Testis (tissue), 3 donors: Measurements from ENCODE around the gene TTBK2. TPM values are rescaled to one million over a fixed set of nuclear protein-coding genes. Genes with fewer than 3 reads are reported as not detected.

ENCODE experiments used
- DNase-seq: peaks from one replicate; pipeline ENCODE4 v3.0.0-alpha.2; 2019
- H3K27ac ChIP-seq, 2 donors: fragments of 200-600 bp; sonication (generic); one replicate each; pipeline ENCODE4 v1.5.1; 2019
- H3K27me3 ChIP-seq: fragments of 200-600 bp; sonication (generic); one replicate; pipeline ENCODE4 v1.5.1; 2019
- H3K36me3 ChIP-seq: fragments of 200-600 bp; sonication (generic); one replicate; pipeline ENCODE4 v1.5.1; 2017; ENCODE audit warnings: low read depth; ENCODE audit errors: missing control alignments
- H3K4me1 ChIP-seq: fragments of 200-600 bp; sonication (generic); one replicate; pipeline ENCODE4 v1.5.1; 2019
- H3K4me3 ChIP-seq, 2 donors: fragments of 200-600 bp; sonication (generic); one replicate each; pipeline ENCODE4 v1.5.1; 2017 to 2019
- H3K9me3 ChIP-seq: fragments of 200-600 bp; sonication (generic); one replicate; pipeline ENCODE4 v1.5.1; 2017
- POLR2A ChIP-seq: fragments of 450-650 bp; IDR thresholded peaks from one replicate; pipeline ENCODE4 v1.6.1; 2017; ENCODE audit warnings: antibody characterized with exemption, mild to moderate bottlenecking, moderate library complexity
- WGBS, 2 donors: methylation state at CpG; one replicate each; pipeline ENCODE4 v1.1.5; 2018; 5-methylcytosine and 5-hydroxymethylcytosine counted together
- intact Hi-C: fragments of 100-400 bp; cut with DNase I; formaldehyde crosslinking; loops from one replicate; pipeline ENCODE4 v1.15.1; 2023; ENCODE audit warnings: low total_unique reads
- polyA plus RNA-seq: library from polyadenylated mRNA; stranded (reverse); fragments of 350-450 nt; fragmentation: Illumina TruSeq; extraction: RNeasy Lipid Tissue Mini Kit (QIAGEN cat#74804); gene quantifications from one replicate; pipeline ENCODE4 v1.2.3, GENCODE V29; 2014; ENCODE audit warnings: low read depth, low replicate concordance; ENCODE audit not compliant: insufficient read depth
- total RNA-seq, 2 donors: library from RNA; depleted of rRNA; stranded (reverse); fragments of >200 nt; gene quantifications; one replicate each; pipeline ENCODE4 v1.2.3, GENCODE V29; 2016
- TF ChIP-seq, protein P1 (sequence below), 3 experiments: fragments of 450-650 bp in 2 of 3; fragments of 200-600 bp in 1 of 3; sonication (generic) in 1 of 3; IDR thresholded peaks; one replicate each; pipeline ENCODE4 v1.5.1; 2016 to 2019; ENCODE audit warnings: antibody characterized with exemption in 3 of 3, mild to moderate bottlenecking in 2 of 3, moderate library complexity in 1 of 3

TTBK2 gene
- total and polyA plus RNA-seq, 3 donors from 2014 or later = 37.0 to 80.8 (median 53.7) TPM

DNA sequence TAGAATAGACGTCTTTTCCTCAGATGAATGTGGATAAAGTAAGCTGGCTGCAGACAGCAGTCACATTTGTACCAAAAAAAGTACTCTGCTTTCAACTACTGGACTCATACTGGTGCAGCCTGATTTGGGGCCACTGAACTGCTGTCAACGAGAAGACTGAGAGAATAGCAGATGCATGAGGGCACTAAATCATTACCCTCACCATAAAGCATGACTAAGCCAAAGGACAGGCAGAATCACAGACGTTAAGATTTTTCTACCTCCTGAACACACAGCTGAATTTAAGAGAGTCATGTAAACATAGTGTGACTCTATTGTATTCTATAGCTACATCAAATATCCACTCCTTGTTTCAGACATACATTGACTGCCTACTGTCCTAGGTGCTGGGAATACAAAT, 115.8 kb downstream of the TTBK2 start:
- intact Hi-C loops = no loop called here
- no peaks in the 10 kb centered on the region for H3K4me1 ChIP-seq
- no peaks in the 10 kb centered on the region for H3K36me3 ChIP-seq
- WGBS, 2 donors = 75 to 77% methylated on average over 3 of the region's 3 CpGs
- no peak for DNase-seq
- no peaks in the 10 kb centered on the region for H3K27me3 ChIP-seq
- no peak for TF ChIP-seq POLR2A
- TF ChIP-seq, protein P1, sequence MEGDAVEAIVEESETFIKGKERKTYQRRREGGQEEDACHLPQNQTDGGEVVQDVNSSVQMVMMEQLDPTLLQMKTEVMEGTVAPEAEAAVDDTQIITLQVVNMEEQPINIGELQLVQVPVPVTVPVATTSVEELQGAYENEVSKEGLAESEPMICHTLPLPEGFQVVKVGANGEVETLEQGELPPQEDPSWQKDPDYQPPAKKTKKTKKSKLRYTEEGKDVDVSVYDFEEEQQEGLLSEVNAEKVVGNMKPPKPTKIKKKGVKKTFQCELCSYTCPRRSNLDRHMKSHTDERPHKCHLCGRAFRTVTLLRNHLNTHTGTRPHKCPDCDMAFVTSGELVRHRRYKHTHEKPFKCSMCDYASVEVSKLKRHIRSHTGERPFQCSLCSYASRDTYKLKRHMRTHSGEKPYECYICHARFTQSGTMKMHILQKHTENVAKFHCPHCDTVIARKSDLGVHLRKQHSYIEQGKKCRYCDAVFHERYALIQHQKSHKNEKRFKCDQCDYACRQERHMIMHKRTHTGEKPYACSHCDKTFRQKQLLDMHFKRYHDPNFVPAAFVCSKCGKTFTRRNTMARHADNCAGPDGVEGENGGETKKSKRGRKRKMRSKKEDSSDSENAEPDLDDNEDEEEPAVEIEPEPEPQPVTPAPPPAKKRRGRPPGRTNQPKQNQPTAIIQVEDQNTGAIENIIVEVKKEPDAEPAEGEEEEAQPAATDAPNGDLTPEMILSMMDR (IDR thresholded peaks at IDR 0.05) = no peak
- H3K9me3 ChIP-seq = no peaks in the 10 kb centered on the region
- H3K4me3 ChIP-seq = no peak overlapping the region
- no peak overlapping the region for H3K27ac ChIP-seq

DNA sequence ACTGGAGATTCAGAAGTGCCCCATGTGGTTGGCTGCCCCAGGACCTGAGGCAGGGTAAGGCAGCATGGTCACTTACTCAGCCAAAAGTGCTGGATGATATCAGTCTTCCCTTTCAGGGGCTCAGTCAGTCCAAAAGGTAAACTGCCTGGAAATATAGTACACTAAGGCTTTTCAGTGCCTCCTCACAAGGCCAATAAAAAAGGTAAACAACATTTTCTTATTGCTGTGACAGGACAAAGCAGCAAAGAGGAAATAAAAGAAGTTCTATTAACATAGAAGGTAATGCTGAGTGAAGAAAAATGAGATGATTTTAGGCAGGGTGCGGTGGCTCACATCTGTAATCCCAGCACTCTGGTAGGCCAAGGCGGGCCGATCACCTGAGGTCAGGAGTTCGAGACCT, 117.1 kb downstream of the TTBK2 start:
- DNase-seq = no peak
- H3K4me1 ChIP-seq = no peaks in the 10 kb centered on the region
- no peaks in the 10 kb centered on the region for H3K36me3 ChIP-seq
- H3K9me3 ChIP-seq = no peaks in the 10 kb centered on the region
- no peak overlapping the region for H3K27ac ChIP-seq
- H3K27me3 ChIP-seq = no peaks in the 10 kb centered on the region
- H3K4me3 ChIP-seq = no peak overlapping the region
- no peak for TF ChIP-seq POLR2A
- TF ChIP-seq, protein P1 (IDR thresholded peaks at IDR 0.05) = no peak
- intact Hi-C loops = no loop called here
- 96 to 100% methylated on average over 4 of the region's 4 CpGs for WGBS, 2 donors

GRCh38 chr15:42802168-42802567, 118.4 kb downstream of the TTBK2 start:
- Histone ChIP-seq H3K4me1 (no peaks in the 10 kb centered on the region), H3K9me3 (no peaks in the 10 kb centered on the region), H3K36me3 (no peaks in the 10 kb centered on the region), H3K4me3 (no peak overlapping the region), H3K27me3 (no peaks in the 10 kb centered on the region), H3K27ac (no peak overlapping the region)
- DNase-seq = no peak
- intact Hi-C loops = no loop called here
- TF ChIP-seq POLR2A = no peak
- TF ChIP-seq, protein P1 (IDR thresholded peaks at IDR 0.05) = no peak
- 82 to 96% methylated on average over 6 to 8 of the region's 8 CpGs for WGBS, 2 donors

- intact Hi-C loops = no loop called here
- no peak overlapping the region for H3K4me3 ChIP-seq
- H3K4me1 ChIP-seq = no peaks in the 10 kb centered on the region
- H3K9me3 ChIP-seq = no peaks in the 10 kb centered on the region
- no peaks in the 10 kb centered on the region for H3K36me3 ChIP-seq
- H3K27me3 ChIP-seq = no peaks in the 10 kb centered on the region
- no peak for DNase-seq
- WGBS, 2 donors = 91% methylated on average over 13 to 22 of the region's 22 CpGs
- no peak overlapping the region for H3K27ac ChIP-seq
- TF ChIP-seq, protein P1 (IDR thresholded peaks at IDR 0.05) = peak in 1 of 3 experiments; percentile 8
- TF ChIP-seq POLR2A = no peak
Observed at GRCh38 chr15:42800731-42801474, 119.7 kb downstream of the TTBK2 start.

DNA sequence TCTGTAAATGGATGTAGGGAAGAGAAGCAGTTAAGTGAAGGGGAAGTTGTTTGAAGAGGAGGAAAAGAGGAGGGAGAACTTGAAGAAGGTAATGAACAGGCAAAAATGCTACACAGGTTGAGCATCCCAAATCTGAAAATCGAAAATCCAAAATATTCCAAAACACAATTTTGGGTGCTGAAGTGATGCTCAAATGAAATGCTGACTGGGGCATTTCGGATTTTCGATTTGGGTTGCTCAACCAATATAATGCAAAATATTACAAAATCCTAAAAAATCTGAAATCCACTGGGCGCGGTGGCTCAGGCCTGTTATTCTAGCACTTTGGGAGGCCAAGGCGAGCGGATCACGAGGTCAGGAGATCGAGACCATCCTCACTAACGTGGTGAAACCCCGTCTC, 121.8 kb downstream of the TTBK2 start:
- no peaks in the 10 kb centered on the region for H3K36me3 ChIP-seq
- no peaks in the 10 kb centered on the region for H3K4me1 ChIP-seq
- WGBS, 2 donors = 94 to 95% methylated on average over 11 of the region's 11 CpGs
- no peak overlapping the region for H3K4me3 ChIP-seq
- TF ChIP-seq, protein P1 (IDR thresholded peaks at IDR 0.05) = no peak
- no peak for TF ChIP-seq POLR2A
- intact Hi-C loops = no loop called here
- no peaks in the 10 kb centered on the region for H3K9me3 ChIP-seq
- DNase-seq = no peak
- no peak overlapping the region for H3K27ac ChIP-seq
- no peaks in the 10 kb centered on the region for H3K27me3 ChIP-seq
